Type B pancreatic cell (in vitro differentiated cells): ENCODE measurements around the gene PCDHGA9. TPM values are rescaled to one million over a fixed set of nuclear protein-coding genes. Genes with fewer than 3 reads are reported as not detected.

Source experiments
- DNase-seq: peaks from one replicate; pipeline ENCODE4 v3.0.0; 2021; ENCODE audit warnings: mixed read lengths; ENCODE audit not compliant: unreplicated experiment; ENCODE audit errors: extremely low spot score
- H3K27ac Mint-ChIP-seq: 2 replicates; pipeline ENCODE4 v1.8.0; 2021; ENCODE audit warnings: mild to moderate bottlenecking, mixed read lengths
- H3K27me3 Mint-ChIP-seq: 2 replicates; pipeline ENCODE4 v1.8.0; 2021; ENCODE audit warnings: mixed read lengths
- H3K36me3 Mint-ChIP-seq: 2 replicates; pipeline ENCODE4 v1.8.0; 2021; ENCODE audit warnings: mixed read lengths
- H3K4me1 Mint-ChIP-seq: one replicate; pipeline ENCODE4 v1.8.0; 2021; ENCODE audit warnings: mixed read lengths; ENCODE audit not compliant: unreplicated experiment
- H3K4me3 Mint-ChIP-seq: 2 replicates; pipeline ENCODE4 v1.8.0; 2021; ENCODE audit warnings: mild to moderate bottlenecking, mixed read lengths
- H3K9me3 Mint-ChIP-seq: 2 replicates; pipeline ENCODE4 v1.8.0; 2021; ENCODE audit warnings: mixed read lengths
- CTCF ChIP-seq: fragments of 200-600 bp; sonication (generic); conservative IDR thresholded peaks from 2 replicates; pipeline ENCODE4 v1.5.0; 2021; ENCODE audit warnings: antibody characterized with exemption, mild to moderate bottlenecking
- total RNA-seq: library from RNA; stranded (reverse); gene quantifications from 2 replicates; pipeline ENCODE4 v1.2.1, GENCODE V29; 2021; ENCODE audit warnings: low replicate concordance

The PCDHGA9 gene
- total RNA-seq, 1 donor from 2014 or later: 0.97 TPM

- H3K36me3 Mint-ChIP-seq: peaks cover 31% of the 10 kb centered on the region
- H3K27me3 Mint-ChIP-seq: no peaks in the 10 kb centered on the region
- no peak overlapping the region for H3K27ac Mint-ChIP-seq
- no peaks in the 10 kb centered on the region for H3K4me1 Mint-ChIP-seq
- H3K4me3 Mint-ChIP-seq: no peak overlapping the region
- H3K9me3 Mint-ChIP-seq: peaks cover 12% of the 10 kb centered on the region
- no peak for DNase-seq
- no peak for TF ChIP-seq CTCF
Observed at GRCh38 chr5:141439411-141440141, 37.0 kb downstream of the PCDHGA9 start.

GRCh38 chr5:141440341-141440740, 37.8 kb downstream of the PCDHGA9 start:
- Mint-ChIP-seq H3K27me3 (no peaks in the 10 kb centered on the region), H3K9me3 (peaks cover 15% of the 10 kb centered on the region)

GRCh38 chr5:141441571-141442170, 39.1 kb downstream of the PCDHGA9 start:
- no peaks in the 10 kb centered on the region for H3K27me3 Mint-ChIP-seq
- H3K27ac Mint-ChIP-seq: no peak overlapping the region
- H3K4me1 Mint-ChIP-seq: no peaks in the 10 kb centered on the region
- H3K36me3 Mint-ChIP-seq: peaks cover 38% of the 10 kb centered on the region
- H3K9me3 Mint-ChIP-seq: peaks cover 21% of the 10 kb centered on the region
- no peak overlapping the region for H3K4me3 Mint-ChIP-seq
- TF ChIP-seq CTCF: no peak
- no peak for DNase-seq

More at GRCh38 chr5:141440341-141440740, 37.8 kb downstream of the PCDHGA9 start:
- peaks cover 31% of the 10 kb centered on the region for H3K36me3 Mint-ChIP-seq
- H3K4me1 Mint-ChIP-seq: no peaks in the 10 kb centered on the region
- H3K4me3 Mint-ChIP-seq: no peak overlapping the region
- TF ChIP-seq CTCF: no peak
- no peak overlapping the region for H3K27ac Mint-ChIP-seq
- no peak for DNase-seq

Other genes starting within 250 kb of the PCDHGA9 start
- 0.29 and 0.63 TPM in 2 replicates for gene PCDHB7, start 230.1 kb upstream of the PCDHGA9 start, total RNA-seq
- gene PCDHB8, start 225.0 kb upstream of the PCDHGA9 start, total RNA-seq: 0.99 and 3.9 TPM in 2 replicates
- gene PCDHB16, start 220.4 kb upstream of the PCDHGA9 start, total RNA-seq: 3.1 and 6.9 TPM in 2 replicates
- gene PCDHB9, start 215.6 kb upstream of the PCDHGA9 start, total RNA-seq: 2.2 and 2.8 TPM in 2 replicates
- gene PCDHB10, start 210.4 kb upstream of the PCDHGA9 start, total RNA-seq: 2.1 and 3.2 TPM in 2 replicates
- 2.0 and 3.3 TPM in 2 replicates for gene PCDHB11, start 203.2 kb upstream of the PCDHGA9 start, total RNA-seq
- gene PCDHB12, start 194.1 kb upstream of the PCDHGA9 start, total RNA-seq: 1.4 and 2.3 TPM in 2 replicates
- 2.3 and 4.7 TPM in 2 replicates for gene PCDHB13, start 188.9 kb upstream of the PCDHGA9 start, total RNA-seq
- 3.1 and 3.7 TPM in 2 replicates for gene PCDHB14, start 179.4 kb upstream of the PCDHGA9 start, total RNA-seq
- 3.3 and 3.8 TPM in 2 replicates for gene PCDHB15, start 157.4 kb upstream of the PCDHGA9 start, total RNA-seq
- 0.45 and 0.92 TPM in 2 replicates for gene SLC25A2, start 98.7 kb upstream of the PCDHGA9 start, total RNA-seq
- 87.0 and 92.0 TPM in 2 replicates for gene TAF7, start 82.0 kb upstream of the PCDHGA9 start, total RNA-seq
- 0.31 and 0.74 TPM in 2 replicates for gene PCDHGA1, start 72.3 kb upstream of the PCDHGA9 start, total RNA-seq
- 0.17 and 0.69 TPM in 2 replicates for gene PCDHGA2, start 64.0 kb upstream of the PCDHGA9 start, total RNA-seq
- gene PCDHGA3, start 58.9 kb upstream of the PCDHGA9 start, total RNA-seq: 0.27 and 2.3 TPM in 2 replicates
- gene PCDHGB1, start 52.7 kb upstream of the PCDHGA9 start, total RNA-seq: 1.1 and 1.8 TPM in 2 replicates
- 0.75 and 1.5 TPM in 2 replicates for gene PCDHGA4, start 47.8 kb upstream of the PCDHGA9 start, total RNA-seq
- 0.94 and 0.95 TPM in 2 replicates for gene PCDHGB2, start 42.8 kb upstream of the PCDHGA9 start, total RNA-seq
- gene PCDHGA5, start 38.6 kb upstream of the PCDHGA9 start, total RNA-seq: 0.39 and 0.88 TPM in 2 replicates
- gene PCDHGB3, start 32.5 kb upstream of the PCDHGA9 start, total RNA-seq: 0.39 and 1.2 TPM in 2 replicates
- 0.41 and 0.86 TPM in 2 replicates for gene PCDHGA6, start 28.9 kb upstream of the PCDHGA9 start, total RNA-seq
- gene PCDHGA7, start 20.0 kb upstream of the PCDHGA9 start, total RNA-seq: 0.31 and 0.40 TPM in 2 replicates
- 13.0 and 15.6 TPM in 2 replicates for gene PCDHGB4, start 15.1 kb upstream of the PCDHGA9 start, total RNA-seq
- gene PCDHGA8, start 10.1 kb upstream of the PCDHGA9 start, total RNA-seq: 1.3 and 2.1 TPM in 2 replicates
- gene PCDHGB5, start 4.8 kb upstream of the PCDHGA9 start, total RNA-seq: 2.6 and 8.1 TPM in 2 replicates
- gene PCDHGB6, start 5.2 kb downstream of the PCDHGA9 start, total RNA-seq: 4.9 and 39.4 TPM in 2 replicates
- gene PCDHGA10, start 10.2 kb downstream of the PCDHGA9 start, total RNA-seq: 9.8 and 18.5 TPM in 2 replicates
- 4.4 and 8.5 TPM in 2 replicates for gene PCDHGB7, start 14.9 kb downstream of the PCDHGA9 start, total RNA-seq
- 2.6 TPM in 2 replicates for gene PCDHGA11, start 18.3 kb downstream of the PCDHGA9 start, total RNA-seq
- 1.2 and 1.7 TPM in 2 replicates for gene PCDHGA12, start 27.7 kb downstream of the PCDHGA9 start, total RNA-seq
- 11.0 and 60.3 TPM in 2 replicates for gene PCDHGC3, start 73.2 kb downstream of the PCDHGA9 start, total RNA-seq
- gene PCDHGC4, start 82.3 kb downstream of the PCDHGA9 start, total RNA-seq: 0.38 and 4.0 TPM in 2 replicates
- 0.45 and 1.9 TPM in 2 replicates for gene PCDHGC5, start 86.3 kb downstream of the PCDHGA9 start, total RNA-seq
- 79.6 and 103 TPM in 2 replicates for gene DIAPH1, start 216.2 kb downstream of the PCDHGA9 start, total RNA-seq
- gene HDAC3, start 234.1 kb downstream of the PCDHGA9 start, total RNA-seq: 65.8 and 87.8 TPM in 2 replicates
- 6.9 and 8.1 TPM in 2 replicates for gene RELL2, start 234.2 kb downstream of the PCDHGA9 start, total RNA-seq
- gene FCHSD1, start 248.6 kb downstream of the PCDHGA9 start, total RNA-seq: 28.5 and 29.4 TPM in 2 replicates